GM12878 (cell line): ENCODE results near the gene NELFE. TPM values are rescaled to one million over a fixed set of nuclear protein-coding genes. Genes with fewer than 3 reads are reported as not detected.

Source experiments
- ATAC-seq: fragments of 200-7000 bp; cut with Tn5 transposase; 3 replicates; pipeline ENCODE4 v1.9.1; 2020; ENCODE audit warnings: mild to moderate bottlenecking, moderate library complexity
- BruUV-seq: library from RNA; stranded (reverse); fragments of 400-500 nt; replicated peaks from 2 replicates; lab custom pipeline; 2021; lab: Mats Ljungman, UMichigan
- CTCF ChIA-PET: fragments of 300-600 bp; sonication (Branson Sonifier 250); formaldehyde crosslinking; extraction: SDS; loops from one replicate; lab custom pipeline; 2021; ENCODE audit warnings: inconsistent platforms; lab: Yijun Ruan, JAX
- POLR2A ChIA-PET: fragments of 350-600 bp; formaldehyde crosslinking; extraction: SDS; loops from one replicate; lab custom pipeline; 2021; ENCODE audit warnings: inconsistent platforms; lab: Charles Lee
- RAD21 ChIA-PET: fragments of 300-600 bp; sonication (Branson Sonifier 250); formaldehyde crosslinking; loops from one replicate; lab custom pipeline; 2023; ENCODE audit warnings: antibody characterized with exemption; ENCODE audit not compliant: unreplicated experiment; lab: Charles Lee
- SMC1A ChIA-PET: fragments of 300-600 bp; sonication (Branson Sonifier 250); formaldehyde crosslinking; loops from one replicate; lab custom pipeline; 2023; ENCODE audit not compliant: unreplicated experiment, uncharacterized antibody; lab: Charles Lee
- DNase-seq: peaks from one replicate; pipeline ENCODE4 v3.0.0-alpha.2; 2011; ENCODE audit warnings: low read depth, low spot score
- FAIRE-seq: peaks from 3 replicates; lab custom pipeline; 2011; peaks lifted over from hg19 to GRCh38; lab: Jason Lieb, UNC
- H2AFZ ChIP-seq: 2 replicates; pipeline ENCODE4 v1.6.0; 2011; ENCODE audit warnings: low read depth, low read length, control low read depth; ENCODE audit not compliant: control insufficient read depth
- H3K27ac ChIP-seq: 2 replicates; pipeline ENCODE4 v1.5.1; 2011; ENCODE audit warnings: control low read depth; ENCODE audit not compliant: control insufficient read depth, insufficient read depth
- H3K27me3 ChIP-seq, 2 experiments: replicated peaks in 1 of 2; 2 replicates each; pipeline versions ENCODE4 v1.6.0 to v1.6.1; 2011; ENCODE audit warnings: low read length in 1 of 2; ENCODE audit not compliant: control insufficient read depth in 2 of 2, insufficient read depth in 2 of 2
- H3K36me3 ChIP-seq, 2 experiments: 2 replicates each; pipeline ENCODE4 v1.5.1; 2011; ENCODE audit warnings: low read length in 1 of 2; ENCODE audit not compliant: control insufficient read depth in 2 of 2, insufficient read depth in 2 of 2
- H3K4me1 ChIP-seq: 2 replicates; pipeline ENCODE4 v1.6.1; 2011; ENCODE audit warnings: mild to moderate bottlenecking, low read length, moderate library complexity, mixed read lengths; ENCODE audit not compliant: control insufficient read depth, insufficient read depth
- H3K4me2 ChIP-seq: 2 replicates; pipeline ENCODE4 v1.6.0; 2011; ENCODE audit warnings: control low read depth; ENCODE audit not compliant: control insufficient read depth, insufficient read depth
- H3K4me3 ChIP-seq: fragments of 200-600 bp; sonication (generic); 2 replicates; pipeline ENCODE4 v1.5.1; 2016
- H3K79me2 ChIP-seq: 2 replicates; pipeline ENCODE4 v1.6.0; 2011; ENCODE audit warnings: low read length; ENCODE audit not compliant: control insufficient read depth, insufficient read depth
- H3K9ac ChIP-seq: 2 replicates; pipeline ENCODE4 v1.8.0; 2011; ENCODE audit warnings: low read length, control low read depth, mixed read lengths; ENCODE audit not compliant: control insufficient read depth, insufficient read depth
- H3K9me3 ChIP-seq: replicated peaks from 3 replicates; pipeline ENCODE4 v1.5.1; 2011; ENCODE audit warnings: mild to moderate bottlenecking, low read length; ENCODE audit not compliant: control insufficient read depth, insufficient read depth
- H4K20me1 ChIP-seq: 2 replicates; pipeline ENCODE4 v1.6.0; 2011; ENCODE audit not compliant: control insufficient read depth, insufficient read depth
- EZH2 ChIP-seq: IDR thresholded peaks from 2 replicates; pipeline ENCODE4 v1.6.1; 2012; ENCODE audit warnings: low read depth, mild to moderate bottlenecking, control low read depth, inconsistent platforms, low read length, borderline replicate concordance; ENCODE audit not compliant: control insufficient read depth
- IKZF1 ChIP-seq: fragments of 450-650 bp; conservative IDR thresholded peaks from 2 replicates; pipeline ENCODE4 v1.6.1; 2017; ENCODE audit warnings: antibody characterized with exemption, mild to moderate bottlenecking
- JUNB ChIP-seq: IDR thresholded peaks from 2 replicates; pipeline ENCODE4 v1.6.1; 2016; ENCODE audit warnings: antibody characterized with exemption, mild to moderate bottlenecking
- KDM1A ChIP-seq: fragments of 200-600 bp; sonication (generic); IDR thresholded peaks from 2 replicates; pipeline ENCODE4 v1.6.1; 2016; ENCODE audit warnings: borderline replicate concordance
- MLLT1 ChIP-seq: fragments of 450-650 bp; IDR thresholded peaks from 2 replicates; pipeline ENCODE4 v1.6.1; 2016; ENCODE audit warnings: mild to moderate bottlenecking
- MTA3 ChIP-seq: IDR thresholded peaks from 2 replicates; pipeline ENCODE4 v1.6.1; 2012; ENCODE audit warnings: low read length, inconsistent platforms, borderline replicate concordance
- NR2C1 ChIP-seq: fragments of 450-650 bp; IDR thresholded peaks from 2 replicates; pipeline ENCODE4 v1.6.1; 2017; ENCODE audit warnings: antibody characterized with exemption, mild to moderate bottlenecking, moderate library complexity
- PAX5 ChIP-seq: IDR thresholded peaks from 2 replicates; pipeline ENCODE4 v1.6.1; 2011; ENCODE audit warnings: low read depth, low read length, borderline replicate concordance
- POLR2A ChIP-seq: IDR thresholded peaks from 2 replicates; pipeline ENCODE4 v1.6.1; 2011; ENCODE audit warnings: low read depth, mild to moderate bottlenecking, low read length
- RB1 ChIP-seq: fragments of 450-650 bp; formaldehyde crosslinking; IDR thresholded peaks from 2 replicates; pipeline ENCODE4 v1.6.1; 2017; ENCODE audit warnings: mild to moderate bottlenecking, borderline replicate concordance
- WRNIP1 ChIP-seq: IDR thresholded peaks from 2 replicates; pipeline ENCODE4 v1.6.1; 2011; ENCODE audit warnings: low read depth, low read length, improper control_type of control experiment, borderline replicate concordance
- ZNF274 ChIP-seq: IDR thresholded peaks from one replicate; pipeline ENCODE4 v1.8.0; 2011; ENCODE audit not compliant: insufficient read length, insufficient read depth
- WGBS: methylation state at CpG from one replicate; pipeline ENCODE4 v1.1.6; 2016; ENCODE audit warnings: low lambda C conversion rate; ENCODE audit not compliant: insufficient replicate concordance, insufficient coverage; ENCODE audit errors: missing lambda C conversion rate; 5-methylcytosine and 5-hydroxymethylcytosine counted together
- in situ Hi-C: fragments of 300-500 bp; cut with MboI; formaldehyde crosslinking; loops from 9 replicates; pipeline ENCODE4 v1.14.3; 2018; ENCODE audit warnings: mixed read lengths
- intact Hi-C: fragments of 100-400 bp; cut with micrococcal nuclease; formaldehyde crosslinking; loops from one replicate; pipeline ENCODE4 v1.14.2; 2022; ENCODE audit not compliant: unreplicated experiment
- polyA plus RNA-seq, 11 experiments: library from polyadenylated mRNA; depleted of rRNA in 4 of 11; unstranded in 6 of 11; stranded (reverse) in 5 of 11; fragments of >200 nt; fragmentation: Nextera tagmentation in 4 of 11; fragmentation: Illumina TruSeq in 1 of 11; extraction: Ambion mirVana in 4 of 11; extraction: Trizol in 1 of 11; gene quantifications; 1 replicate in 1 of 11; 2 replicates in 10 of 11; pipeline versions ENCODE4 v1.2.1 to v1.2.3, GENCODE V29; 2011 to 2016; ENCODE audit warnings: inconsistent platforms in 2 of 11, missing spikeins in 2 of 11, low read depth in 1 of 11
- total RNA-seq, 4 experiments: library from RNA; depleted of rRNA in 3 of 4; stranded (reverse); fragments of >200 nt in 3 of 4; fragmentation: Illumina TruSeq in 1 of 4; extraction: Trizol in 1 of 4; gene quantifications; 2 replicates each; pipeline versions ENCODE4 v1.2.1 to v1.2.3, GENCODE V29; 2013 to 2021
- TF ChIP-seq, protein P1 (sequence below): fragments of 450-650 bp; IDR thresholded peaks from 2 replicates; pipeline ENCODE4 v1.6.1; 2016; ENCODE audit warnings: mild to moderate bottlenecking, moderate library complexity, borderline replicate concordance
- TF ChIP-seq, protein P2 (sequence below): fragments of 450-650 bp; IDR thresholded peaks from 2 replicates; pipeline ENCODE4 v1.6.1; 2017; ENCODE audit warnings: mild to moderate bottlenecking, low read depth, inconsistent platforms; ENCODE audit not compliant: poor library complexity, severe bottlenecking

NELFE gene
- total and polyA plus RNA-seq, 10 of the 15 experiments (the other 5 are each of a cell fraction or from before 2014, with no cell fraction given), result 8.5 to 105 (median 59.7) TPM

GRCh38 chr6:31947070-31947675 is 11.6 kb downstream of the NELFE start (continued):
- TF ChIP-seq, protein P1, sequence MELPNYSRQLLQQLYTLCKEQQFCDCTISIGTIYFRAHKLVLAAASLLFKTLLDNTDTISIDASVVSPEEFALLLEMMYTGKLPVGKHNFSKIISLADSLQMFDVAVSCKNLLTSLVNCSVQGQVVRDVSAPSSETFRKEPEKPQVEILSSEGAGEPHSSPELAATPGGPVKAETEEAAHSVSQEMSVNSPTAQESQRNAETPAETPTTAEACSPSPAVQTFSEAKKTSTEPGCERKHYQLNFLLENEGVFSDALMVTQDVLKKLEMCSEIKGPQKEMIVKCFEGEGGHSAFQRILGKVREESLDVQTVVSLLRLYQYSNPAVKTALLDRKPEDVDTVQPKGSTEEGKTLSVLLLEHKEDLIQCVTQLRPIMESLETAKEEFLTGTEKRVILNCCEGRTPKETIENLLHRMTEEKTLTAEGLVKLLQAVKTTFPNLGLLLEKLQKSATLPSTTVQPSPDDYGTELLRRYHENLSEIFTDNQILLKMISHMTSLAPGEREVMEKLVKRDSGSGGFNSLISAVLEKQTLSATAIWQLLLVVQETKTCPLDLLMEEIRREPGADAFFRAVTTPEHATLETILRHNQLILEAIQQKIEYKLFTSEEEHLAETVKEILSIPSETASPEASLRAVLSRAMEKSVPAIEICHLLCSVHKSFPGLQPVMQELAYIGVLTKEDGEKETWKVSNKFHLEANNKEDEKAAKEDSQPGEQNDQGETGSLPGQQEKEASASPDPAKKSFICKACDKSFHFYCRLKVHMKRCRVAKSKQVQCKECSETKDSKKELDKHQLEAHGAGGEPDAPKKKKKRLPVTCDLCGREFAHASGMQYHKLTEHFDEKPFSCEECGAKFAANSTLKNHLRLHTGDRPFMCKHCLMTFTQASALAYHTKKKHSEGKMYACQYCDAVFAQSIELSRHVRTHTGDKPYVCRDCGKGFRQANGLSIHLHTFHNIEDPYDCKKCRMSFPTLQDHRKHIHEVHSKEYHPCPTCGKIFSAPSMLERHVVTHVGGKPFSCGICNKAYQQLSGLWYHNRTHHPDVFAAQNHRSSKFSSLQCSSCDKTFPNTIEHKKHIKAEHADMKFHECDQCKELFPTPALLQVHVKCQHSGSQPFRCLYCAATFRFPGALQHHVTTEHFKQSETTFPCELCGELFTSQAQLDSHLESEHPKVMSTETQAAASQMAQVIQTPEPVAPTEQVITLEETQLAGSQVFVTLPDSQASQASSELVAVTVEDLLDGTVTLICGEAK, result no peak
- no peak for TF ChIP-seq NR2C1

DNA sequence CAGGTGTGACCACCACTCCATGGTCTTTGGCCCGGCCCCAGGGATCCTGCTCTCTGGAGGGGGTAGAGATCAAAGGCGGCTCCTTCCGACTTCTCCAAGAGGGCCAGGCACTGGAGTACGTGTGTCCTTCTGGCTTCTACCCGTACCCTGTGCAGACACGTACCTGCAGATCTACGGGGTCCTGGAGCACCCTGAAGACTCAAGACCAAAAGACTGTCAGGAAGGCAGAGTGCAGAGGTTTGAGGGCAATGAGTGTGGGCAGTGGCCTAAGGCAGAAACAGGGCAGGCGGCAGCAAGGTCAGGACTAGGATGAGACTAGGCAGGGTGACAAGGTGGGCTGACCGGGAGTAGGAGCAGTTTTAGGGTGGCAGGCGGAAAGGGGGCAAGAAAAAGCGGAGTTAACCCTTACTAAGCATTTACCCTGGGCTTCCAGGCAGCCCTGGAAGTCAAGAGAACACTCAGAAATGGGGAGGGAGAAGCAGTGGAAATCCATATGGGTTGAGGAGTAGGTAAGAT is 12.3 kb downstream of the NELFE start:
- H2AFZ ChIP-seq, result no peak overlapping the region
- ChIA-PET SMC1A (no interaction called here), RAD21 (no interaction called here), POLR2A (interaction anchor here (0.5 kb wide), 1 partner anchor 114 kb away, joined by 7 read pairs; no protein-coding TSS in a partner anchor), CTCF (interaction anchor here (0.8 kb wide), 1 partner anchor 77 kb away, joined by 3 read pairs; no protein-coding TSS in a partner anchor)
- intact Hi-C loops, result no loop called here
- in situ Hi-C loops, result no loop called here
- H3K27ac ChIP-seq, result no peak overlapping the region
- H3K36me3 ChIP-seq, result no peaks in the 10 kb centered on the region; a peak in 1 of 4 replicates
- H3K4me2 ChIP-seq, result no peak overlapping the region
- H3K9me3 ChIP-seq, result no peaks in the 10 kb centered on the region
- H3K27me3 ChIP-seq, result peaks cover 0 to 3% of the 10 kb centered on the region in 2 experiments; a peak in 3 of 4 replicates
- H3K4me3 ChIP-seq, result no peak overlapping the region
- H3K4me1 ChIP-seq, result peaks cover 3% of the 10 kb centered on the region; the same call in 1 of the 2 replicates
- WGBS, result 48% methylated on average over 11 of the region's 11 CpGs
- no TSS peak for BruUV-seq
- ATAC-seq (no peak), FAIRE-seq (no peak), DNase-seq (no peak)
- H4K20me1 ChIP-seq, result no peaks in the 10 kb centered on the region
- no peak overlapping the region for H3K9ac ChIP-seq
- H3K79me2 ChIP-seq, result no peaks in the 10 kb centered on the region
- no peak for TF ChIP-seq PAX5
- TF ChIP-seq POLR2A, result no peak
- TF ChIP-seq IKZF1, result no peak
- TF ChIP-seq MLLT1, result no peak
- no peak for TF ChIP-seq ZNF274
- TF ChIP-seq, protein P2, sequence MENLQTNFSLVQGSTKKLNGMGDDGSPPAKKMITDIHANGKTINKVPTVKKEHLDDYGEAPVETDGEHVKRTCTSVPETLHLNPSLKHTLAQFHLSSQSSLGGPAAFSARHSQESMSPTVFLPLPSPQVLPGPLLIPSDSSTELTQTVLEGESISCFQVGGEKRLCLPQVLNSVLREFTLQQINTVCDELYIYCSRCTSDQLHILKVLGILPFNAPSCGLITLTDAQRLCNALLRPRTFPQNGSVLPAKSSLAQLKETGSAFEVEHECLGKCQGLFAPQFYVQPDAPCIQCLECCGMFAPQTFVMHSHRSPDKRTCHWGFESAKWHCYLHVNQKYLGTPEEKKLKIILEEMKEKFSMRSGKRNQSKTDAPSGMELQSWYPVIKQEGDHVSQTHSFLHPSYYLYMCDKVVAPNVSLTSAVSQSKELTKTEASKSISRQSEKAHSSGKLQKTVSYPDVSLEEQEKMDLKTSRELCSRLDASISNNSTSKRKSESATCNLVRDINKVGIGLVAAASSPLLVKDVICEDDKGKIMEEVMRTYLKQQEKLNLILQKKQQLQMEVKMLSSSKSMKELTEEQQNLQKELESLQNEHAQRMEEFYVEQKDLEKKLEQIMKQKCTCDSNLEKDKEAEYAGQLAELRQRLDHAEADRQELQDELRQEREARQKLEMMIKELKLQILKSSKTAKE, result no peak
- no peak for TF ChIP-seq KDM1A
- TF ChIP-seq EZH2, result no peak
- no peak for TF ChIP-seq MTA3
- no peak for TF ChIP-seq RB1
- TF ChIP-seq WRNIP1, result no peak
- TF ChIP-seq JUNB, result no peak
